VCaP (cell line): ENCODE measurements around the gene ZSWIM5.
"Not testable (repeated sequence)": the region's sequence is repeated elsewhere in the genome, so short reads cannot be mapped to it uniquely, and the experiment has no call there.

Experiments used
- H3K27ac ChIP-seq: fragments of 450-650 bp; 2 replicates; pipeline ENCODE4 v1.5.1; 2017
- TF ChIP-seq, protein P1 (sequence below): fragments of 450-650 bp; conservative IDR thresholded peaks from 2 replicates; pipeline ENCODE4 v1.5.1; 2017; ENCODE audit warnings: mild to moderate bottlenecking, moderate library complexity

Gene ZSWIM5

DNA sequence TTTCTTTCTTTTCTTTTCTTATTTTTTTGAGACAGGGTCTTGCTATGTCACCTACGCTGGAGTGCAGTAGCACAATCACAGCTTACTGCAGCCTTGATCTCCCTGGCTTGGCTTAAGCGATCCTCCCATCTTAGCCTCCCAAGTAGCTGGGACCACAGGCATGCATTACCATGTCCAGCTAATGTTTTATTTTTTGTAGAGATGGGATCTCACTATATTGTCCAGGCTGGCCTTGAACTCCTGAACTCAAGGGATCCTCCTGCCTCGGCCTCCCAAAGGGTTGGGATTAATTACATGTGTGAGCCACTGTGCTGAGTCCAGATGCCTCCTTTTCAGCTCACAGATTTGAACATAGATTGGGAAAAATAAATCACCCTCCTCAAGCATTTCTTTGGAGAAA lies 98.6 kb downstream of the ZSWIM5 start:
- TF ChIP-seq, protein P1, sequence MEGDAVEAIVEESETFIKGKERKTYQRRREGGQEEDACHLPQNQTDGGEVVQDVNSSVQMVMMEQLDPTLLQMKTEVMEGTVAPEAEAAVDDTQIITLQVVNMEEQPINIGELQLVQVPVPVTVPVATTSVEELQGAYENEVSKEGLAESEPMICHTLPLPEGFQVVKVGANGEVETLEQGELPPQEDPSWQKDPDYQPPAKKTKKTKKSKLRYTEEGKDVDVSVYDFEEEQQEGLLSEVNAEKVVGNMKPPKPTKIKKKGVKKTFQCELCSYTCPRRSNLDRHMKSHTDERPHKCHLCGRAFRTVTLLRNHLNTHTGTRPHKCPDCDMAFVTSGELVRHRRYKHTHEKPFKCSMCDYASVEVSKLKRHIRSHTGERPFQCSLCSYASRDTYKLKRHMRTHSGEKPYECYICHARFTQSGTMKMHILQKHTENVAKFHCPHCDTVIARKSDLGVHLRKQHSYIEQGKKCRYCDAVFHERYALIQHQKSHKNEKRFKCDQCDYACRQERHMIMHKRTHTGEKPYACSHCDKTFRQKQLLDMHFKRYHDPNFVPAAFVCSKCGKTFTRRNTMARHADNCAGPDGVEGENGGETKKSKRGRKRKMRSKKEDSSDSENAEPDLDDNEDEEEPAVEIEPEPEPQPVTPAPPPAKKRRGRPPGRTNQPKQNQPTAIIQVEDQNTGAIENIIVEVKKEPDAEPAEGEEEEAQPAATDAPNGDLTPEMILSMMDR, result no peak
- no peak overlapping the region for H3K27ac ChIP-seq

DNA sequence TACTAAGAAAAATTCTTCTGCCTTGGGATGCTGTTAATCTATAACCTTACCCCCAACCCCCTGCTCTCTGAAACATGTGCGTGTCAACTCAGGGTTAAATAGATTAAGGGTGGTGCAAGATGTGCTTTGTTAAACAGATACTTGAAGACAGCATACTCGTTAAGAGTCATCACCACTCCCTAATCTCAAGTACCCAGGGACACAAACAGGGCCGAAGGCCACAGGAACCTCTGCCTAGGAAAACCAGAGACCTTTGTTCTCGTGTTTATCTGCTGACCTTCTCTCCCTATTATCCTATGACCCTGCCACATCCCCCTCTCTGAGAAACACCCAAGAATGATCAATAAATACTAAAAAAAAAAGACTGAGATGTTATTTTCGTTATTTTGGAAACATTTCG lies 99.5 kb downstream of the ZSWIM5 start:
- H3K27ac ChIP-seq, result not testable (repeated sequence)

DNA sequence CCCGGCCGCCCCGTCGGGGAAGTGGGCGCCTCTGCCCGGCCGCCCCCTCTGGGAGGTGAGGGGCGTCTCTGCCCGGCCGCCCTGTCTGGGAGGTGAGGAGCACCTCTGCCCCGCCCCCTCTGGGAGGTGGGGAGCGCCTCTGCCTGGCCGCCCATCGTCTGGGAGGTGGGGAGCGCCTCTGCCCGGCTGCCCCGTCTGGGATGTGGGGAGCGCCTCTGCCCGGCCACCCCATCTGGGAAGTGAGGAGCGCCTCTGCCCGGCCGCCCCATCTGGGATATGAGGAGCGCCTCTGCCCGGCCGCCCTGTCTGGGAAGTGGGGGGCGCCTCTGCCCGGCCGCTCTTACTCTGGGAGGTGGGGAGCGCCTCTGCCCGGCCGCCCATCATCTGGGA lies 100.3 kb downstream of the ZSWIM5 start:
- not testable (repeated sequence) for H3K27ac ChIP-seq

DNA sequence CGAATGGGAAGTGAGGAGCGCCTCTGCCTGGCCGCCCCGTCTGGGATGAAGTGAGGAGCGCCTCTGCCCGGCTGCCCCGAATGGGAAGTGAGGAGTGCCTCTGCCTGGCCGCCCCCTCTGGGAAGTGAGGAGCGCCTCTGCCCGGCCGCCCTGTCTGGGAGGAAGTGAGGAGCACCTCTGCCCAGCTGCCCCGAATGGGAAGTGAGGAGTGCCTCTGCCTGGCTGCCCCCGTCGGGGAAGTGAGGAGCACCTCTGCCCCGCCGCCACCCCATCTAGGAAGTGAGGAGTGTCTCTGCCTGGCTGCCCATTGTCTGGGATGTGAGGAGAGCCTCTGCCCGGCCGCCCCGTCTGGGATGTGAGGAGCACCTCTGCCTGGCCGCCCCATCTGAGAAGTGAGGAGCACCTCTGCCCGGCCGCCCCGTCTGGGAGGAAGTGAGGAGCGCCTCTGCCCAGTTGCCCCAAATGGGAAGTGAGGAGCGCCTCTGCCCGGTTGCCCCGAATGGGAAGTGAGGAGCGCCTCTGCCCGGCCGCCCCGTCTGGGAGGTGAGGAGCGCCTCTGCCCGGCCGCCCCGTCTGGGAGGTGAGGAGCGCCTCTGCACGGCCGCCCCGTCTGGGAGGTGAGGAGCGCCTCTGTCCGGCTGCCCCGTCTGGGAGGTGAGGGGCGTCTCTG lies 100.8 kb downstream of the ZSWIM5 start:
- not testable (repeated sequence) for H3K27ac ChIP-seq

DNA sequence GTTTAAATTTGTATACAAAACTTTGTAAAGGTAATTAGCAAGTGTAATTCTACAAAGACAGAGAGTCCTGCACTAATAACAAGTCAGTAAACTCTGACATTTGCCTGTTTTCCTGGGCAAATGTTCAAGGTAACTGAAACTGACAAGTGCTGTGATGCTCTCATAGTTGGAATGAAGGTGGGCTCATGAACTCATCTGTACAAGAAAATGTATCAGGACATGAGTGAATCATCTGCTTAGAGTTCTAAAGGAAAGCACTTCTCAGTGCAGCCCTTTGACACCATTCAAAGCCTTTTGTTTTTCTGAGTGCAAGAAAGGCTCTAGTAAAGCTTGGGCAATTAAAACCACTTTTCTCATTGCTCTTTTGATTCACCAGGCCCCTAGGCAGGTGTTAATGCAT lies 102.9 kb downstream of the ZSWIM5 start:
- no peak overlapping the region for H3K27ac ChIP-seq
- TF ChIP-seq, protein P1, result no peak

DNA sequence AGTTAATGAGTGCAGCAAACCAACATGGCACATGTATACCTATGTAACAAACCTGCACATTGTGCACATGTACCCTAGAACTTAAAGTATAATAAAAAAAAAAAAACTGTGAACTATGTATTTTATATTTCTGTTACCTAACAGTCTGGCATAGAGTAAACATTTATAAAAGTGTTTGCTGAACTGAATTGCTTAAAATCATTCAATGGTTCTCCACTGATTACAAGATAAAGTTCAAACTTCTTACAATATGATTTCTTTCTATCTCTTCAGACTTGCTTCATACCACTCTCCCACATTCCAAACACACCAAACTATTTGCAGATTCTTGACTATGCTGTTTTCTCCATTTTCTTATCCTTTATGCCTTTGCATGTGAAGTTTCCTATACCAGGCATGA lies 104.5 kb downstream of the ZSWIM5 start:
- TF ChIP-seq, protein P1, result no peak
- no peak overlapping the region for H3K27ac ChIP-seq

DNA sequence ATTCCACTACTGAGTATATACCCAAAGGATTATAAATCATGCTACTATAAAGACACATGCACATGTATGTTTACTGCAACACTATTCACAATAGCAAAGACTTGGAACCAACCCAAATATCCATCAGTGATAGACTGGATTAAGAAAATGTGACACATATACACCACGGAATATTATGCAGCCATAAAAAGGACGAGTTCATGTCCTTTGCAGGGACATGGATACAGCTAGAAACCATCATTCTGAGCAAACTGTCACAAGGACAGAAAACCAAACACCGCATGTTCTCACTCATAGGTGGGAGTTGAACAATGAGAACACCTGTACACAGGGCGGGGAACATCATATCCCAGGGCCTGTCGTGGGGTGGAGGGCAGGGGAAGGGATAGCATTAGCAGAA lies 104.9 kb downstream of the ZSWIM5 start:
- H3K27ac ChIP-seq, result not testable (repeated sequence)

DNA sequence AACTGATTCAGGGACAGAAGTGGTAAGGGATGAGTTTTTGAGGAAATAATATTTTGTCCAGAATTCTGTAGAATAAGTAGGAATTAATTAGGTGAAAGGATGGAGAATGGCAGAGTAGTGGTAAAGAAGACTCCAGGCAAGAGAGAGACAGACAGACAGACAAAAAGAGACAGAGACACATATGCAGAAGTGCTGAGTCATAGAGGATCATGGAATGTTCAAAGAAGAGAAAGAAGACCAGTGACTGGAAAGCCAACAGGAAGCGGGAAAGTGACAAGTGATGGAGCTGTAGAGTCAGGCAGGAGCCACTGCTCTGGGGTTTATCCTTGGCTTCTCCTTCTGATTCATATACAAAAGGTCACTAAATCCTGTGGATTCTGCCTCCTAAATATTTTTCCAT lies 108.5 kb downstream of the ZSWIM5 start:
- TF ChIP-seq, protein P1, result no peak
- no peak overlapping the region for H3K27ac ChIP-seq

DNA sequence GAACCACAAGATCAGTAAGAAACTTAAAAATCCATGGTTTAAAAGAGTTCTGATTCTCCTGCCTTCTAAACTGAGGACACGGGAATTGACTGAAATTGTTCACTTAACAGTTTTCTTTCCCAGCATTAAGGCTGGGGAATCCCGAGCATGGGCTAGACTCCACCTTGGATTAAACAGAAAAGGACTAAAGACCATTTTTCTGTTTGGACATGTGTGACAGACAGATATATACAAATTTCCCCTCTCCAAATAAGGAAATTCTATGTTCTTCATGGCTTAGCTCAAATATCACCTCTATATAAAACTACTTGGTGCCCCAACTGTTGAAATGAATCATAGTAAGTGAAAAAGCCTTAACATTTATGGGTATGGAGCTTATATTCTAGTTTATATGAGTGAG lies 109.3 kb downstream of the ZSWIM5 start:
- TF ChIP-seq, protein P1, result no peak
- H3K27ac ChIP-seq, result no peak overlapping the region

DNA sequence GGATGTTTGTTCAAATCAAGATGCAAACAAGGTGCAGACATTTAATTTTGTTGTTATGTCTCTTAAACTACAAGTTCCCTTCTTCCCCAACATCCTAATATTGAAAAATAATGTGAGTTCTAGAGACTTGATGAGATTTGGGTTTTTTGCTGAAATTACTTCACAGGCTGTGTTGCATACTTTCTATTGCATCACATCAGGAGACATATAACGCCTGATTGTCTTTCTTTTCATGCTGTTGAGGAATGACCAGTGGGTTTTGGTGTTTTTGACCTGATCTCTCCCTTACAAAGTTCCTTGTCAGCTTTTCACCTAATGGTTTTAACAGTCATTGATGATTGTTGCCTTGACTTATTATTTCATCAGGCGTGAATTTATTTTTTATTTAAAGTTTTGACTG lies 111.0 kb downstream of the ZSWIM5 start:
- TF ChIP-seq, protein P1, result no peak
- no peak overlapping the region for H3K27ac ChIP-seq

DNA sequence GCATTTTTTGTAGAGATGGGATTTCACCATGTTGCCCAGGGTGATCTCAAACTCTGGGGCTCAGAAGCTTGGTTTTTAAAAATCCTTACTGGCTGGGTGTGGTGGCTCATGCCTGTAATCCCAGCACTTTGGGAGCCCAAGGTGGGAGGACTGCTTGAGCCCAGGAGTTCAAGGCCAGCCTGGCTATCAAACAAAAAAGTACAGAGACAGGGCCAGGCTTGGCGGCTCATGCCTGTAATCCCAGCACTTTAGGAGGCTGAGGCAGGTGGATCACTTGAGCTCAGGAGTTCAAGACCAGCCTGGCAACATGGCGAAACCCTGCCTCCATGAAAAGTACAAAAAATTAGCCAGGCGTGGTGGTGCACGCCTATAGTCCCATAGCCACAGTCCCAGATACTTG lies 112.0 kb downstream of the ZSWIM5 start:
- H3K27ac ChIP-seq, result not testable (repeated sequence)
